GM13976 (cell line): ENCODE measurements around the gene ADGRF5.

Experiments used
- DNase-seq: peaks from one replicate; pipeline ENCODE4 v3.0.0; 2012; ENCODE audit warnings: low spot score
- CTCF ChIP-seq: IDR thresholded peaks from 2 replicates; pipeline ENCODE4 v1.5.1; 2012; ENCODE audit warnings: borderline replicate concordance, mild to moderate bottlenecking; ENCODE audit not compliant: insufficient read depth; ENCODE audit errors: extremely low read depth, missing control alignments, control extremely low read depth
- in situ Hi-C: fragments of 300-500 bp; cut with MboI; formaldehyde crosslinking; loops from one replicate; pipeline ENCODE4 v1.12.0; 2022; ENCODE audit warnings: low sequenced_read_pairs, mixed read lengths, inconsistent platforms; ENCODE audit not compliant: unreplicated experiment

Gene ADGRF5

GRCh38 chr6:46891252-46891795 is 30.4 kb downstream of the ADGRF5 start:
- DNase-seq: no peak
- in situ Hi-C loops: no loop called here
- TF ChIP-seq CTCF: no peak

- TF ChIP-seq CTCF: no peak
- DNase-seq: no peak
- in situ Hi-C loops: no loop called here
These were observed 33.2 kb downstream of the ADGRF5 start for GRCh38 chr6:46888578-46888977.

GRCh38 chr6:46888031-46888430 is 33.7 kb downstream of the ADGRF5 start:
- in situ Hi-C loops: no loop called here
- TF ChIP-seq CTCF: no peak
- DNase-seq: no peak

- TF ChIP-seq CTCF: no peak
- in situ Hi-C loops: no loop called here
- no peak for DNase-seq
These were observed 39.1 kb downstream of the ADGRF5 start for GRCh38 chr6:46882645-46883044.

GRCh38 chr6:46879003-46879402 is 42.7 kb downstream of the ADGRF5 start:
- in situ Hi-C loops: no loop called here
- TF ChIP-seq CTCF: no peak
- DNase-seq: no peak

GRCh38 chr6:46876126-46876525 is 45.6 kb downstream of the ADGRF5 start:
- DNase-seq: no peak
- no peak for TF ChIP-seq CTCF
- in situ Hi-C loops: no loop called here
